Fibroblast of pulmonary artery (primary cell): ENCODE results near the gene RNF223.
"Not testable (repeated sequence)": the region's sequence is repeated elsewhere in the genome, so short reads cannot be mapped to it uniquely, and the experiment has no call there.

ENCODE experiments used
- DNase-seq: peaks from one replicate; pipeline ENCODE4 v3.0.0-alpha.2; 2010; ENCODE audit warnings: low read depth
- H3K4me3 ChIP-seq: replicated peaks from 2 replicates; pipeline ENCODE4 v1.5.1; 2011; ENCODE audit warnings: low read depth, mild to moderate bottlenecking, control low read depth, low read length, moderate library complexity
- CTCF ChIP-seq: IDR thresholded peaks from 2 replicates; pipeline ENCODE4 v1.5.1; 2011; ENCODE audit warnings: mild to moderate bottlenecking, control low read depth, low read length, inconsistent platforms; ENCODE audit errors: missing control alignments

Gene RNF223

GRCh38 chr1:1059494-1060280, 14.4 kb downstream of the RNF223 start:
- peak; percentile 60 for DNase-seq
- H3K4me3 ChIP-seq = peak overlapping the region; percentile 45
- no peak for TF ChIP-seq CTCF

- TF ChIP-seq CTCF = no peak
- no peak for DNase-seq
- peak overlapping the region; percentile 45 for H3K4me3 ChIP-seq
These were observed 15.1 kb downstream of the RNF223 start for GRCh38 chr1:1058921-1059493.

- TF ChIP-seq CTCF = no peak
- no peak for DNase-seq
- H3K4me3 ChIP-seq = no peak overlapping the region
These were observed 15.8 kb downstream of the RNF223 start for GRCh38 chr1:1058088-1058905.

- DNase-seq, H3K4me3 ChIP-seq: not testable (repeated sequence)
These were observed 16.4 kb downstream of the RNF223 start for GRCh38 chr1:1057769-1058087.

GRCh38 chr1:1055841-1056736, 18.0 kb downstream of the RNF223 start:
- H3K4me3 ChIP-seq = no peak overlapping the region
- no peak for TF ChIP-seq CTCF
- DNase-seq = no peak

GRCh38 chr1:1054971-1055370, 19.1 kb downstream of the RNF223 start:
- H3K4me3 ChIP-seq = no peak overlapping the region
- DNase-seq = no peak
- TF ChIP-seq CTCF = no peak
